IMR-90 (cell line): ENCODE data around the gene CXCR6. TPM values are rescaled to one million over a fixed set of nuclear protein-coding genes. Genes with fewer than 3 reads are reported as not detected.

Source experiments
- ATAC-seq: fragments of 200-7000 bp; cut with Tn5 transposase; 2 replicates; pipeline ENCODE4 v1.9.1; 2020; ENCODE audit warnings: low read depth, mild to moderate bottlenecking, moderate library complexity
- BruUV-seq: library from RNA; stranded (reverse); fragments of 400-500 nt; replicated peaks from 2 replicates; lab custom pipeline; 2021; lab: Mats Ljungman, UMichigan
- CTCF ChIA-PET: fragments of 300-600 bp; formaldehyde crosslinking; extraction: SDS; loops from one replicate; lab custom pipeline; 2021; ENCODE audit warnings: antibody characterized with exemption; lab: Yijun Ruan, JAX
- POLR2A ChIA-PET: fragments of 300-600 bp; sonication (Branson Sonifier 250); formaldehyde crosslinking; loops from one replicate; lab custom pipeline; 2022; ENCODE audit warnings: antibody characterized with exemption; ENCODE audit not compliant: unreplicated experiment; lab: Charles Lee
- DNase-seq: peaks from one replicate; pipeline ENCODE4 v3.0.0; 2013
- H2AFZ ChIP-seq: replicated peaks from 2 replicates; pipeline ENCODE3; 2013; ENCODE audit warnings: low read length, mild to moderate bottlenecking; ENCODE audit not compliant: poor library complexity
- H2AK5ac ChIP-seq: 2 replicates; pipeline ENCODE4 v1.6.1; 2013; ENCODE audit warnings: low read depth, low read length, inconsistent platforms
- H2AK9ac ChIP-seq: replicated peaks from 2 replicates; pipeline ENCODE3; 2013; ENCODE audit warnings: mild to moderate bottlenecking, low read depth, low read length, moderate library complexity; ENCODE audit not compliant: poor library complexity
- H2BK120ac ChIP-seq: 2 replicates; pipeline ENCODE4 v1.6.1; 2013; ENCODE audit warnings: low read depth, low read length, inconsistent platforms
- H2BK15ac ChIP-seq: 3 replicates; pipeline ENCODE4 v1.6.1; 2013; ENCODE audit warnings: low read depth, low read length, inconsistent platforms
- H2BK20ac ChIP-seq: 2 replicates; pipeline ENCODE4 v1.6.1; 2013; ENCODE audit warnings: low read depth, mild to moderate bottlenecking, inconsistent platforms, low read length, moderate library complexity
- H2BK5ac ChIP-seq: 2 replicates; pipeline ENCODE4 v1.6.1; 2013; ENCODE audit warnings: mild to moderate bottlenecking, low read depth, low read length, inconsistent platforms; ENCODE audit not compliant: poor library complexity, severe bottlenecking
- H3K14ac ChIP-seq: replicated peaks from 2 replicates; pipeline ENCODE4 v1.6.1; 2013; ENCODE audit warnings: low read depth, low read length, inconsistent platforms
- H3K18ac ChIP-seq: 2 replicates; pipeline ENCODE4 v1.6.1; 2013; ENCODE audit warnings: low read depth, low read length, control low read depth
- H3K23ac ChIP-seq: 2 replicates; pipeline ENCODE4 v1.6.1; 2013; ENCODE audit warnings: low read depth, low read length, inconsistent platforms
- H3K27ac ChIP-seq: 2 replicates; pipeline ENCODE4 v1.5.1; 2013; ENCODE audit warnings: mild to moderate bottlenecking, control low read depth, low read length; ENCODE audit not compliant: insufficient read depth
- H3K27me3 ChIP-seq: 2 replicates; pipeline ENCODE4 v1.6.1; 2013; ENCODE audit warnings: low read length; ENCODE audit not compliant: control insufficient read depth, insufficient read depth
- H3K36me3 ChIP-seq: 2 replicates; pipeline ENCODE4 v1.6.1; 2013; ENCODE audit warnings: low read length, mixed read lengths; ENCODE audit not compliant: control insufficient read depth, insufficient read depth
- H3K4ac ChIP-seq: 2 replicates; pipeline ENCODE4 v1.6.1; 2013; ENCODE audit warnings: low read depth, low read length, inconsistent platforms
- H3K4me1 ChIP-seq: 2 replicates; pipeline ENCODE4 v1.6.1; 2013; ENCODE audit warnings: low read length, mixed read lengths; ENCODE audit not compliant: control insufficient read depth, insufficient read depth
- H3K4me2 ChIP-seq: 2 replicates; pipeline ENCODE4 v1.6.1; 2013; ENCODE audit warnings: low read depth, mild to moderate bottlenecking, control low read depth, low read length, moderate library complexity
- H3K4me3 ChIP-seq: 2 replicates; pipeline ENCODE4 v1.5.1; 2013; ENCODE audit warnings: low read depth, mild to moderate bottlenecking, control low read depth, low read length, moderate library complexity; ENCODE audit not compliant: insufficient read depth
- H3K56ac ChIP-seq: 2 replicates; pipeline ENCODE4 v1.6.1; 2013; ENCODE audit warnings: low read length, inconsistent platforms; ENCODE audit not compliant: insufficient read depth; ENCODE audit errors: extremely low read depth
- H3K79me1 ChIP-seq, 2 experiments: 2 replicates each; pipeline ENCODE4 v1.6.1; 2013; ENCODE audit warnings: low read length in 2 of 2, inconsistent platforms in 1 of 2, low read depth in 1 of 2
- H3K9ac ChIP-seq: 2 replicates; pipeline ENCODE4 v1.6.1; 2013; ENCODE audit warnings: low read depth, low read length, control low read depth
- H3K9me1 ChIP-seq: 2 replicates; pipeline ENCODE4 v1.6.1; 2013; ENCODE audit warnings: low read length, inconsistent platforms; ENCODE audit not compliant: insufficient read depth
- H3K9me3 ChIP-seq: 2 replicates; pipeline ENCODE4 v1.6.1; 2013; ENCODE audit warnings: low read length; ENCODE audit not compliant: control insufficient read depth, insufficient read depth
- H4K20me1 ChIP-seq: 2 replicates; pipeline ENCODE4 v1.6.1; 2013; ENCODE audit warnings: low read length, inconsistent platforms; ENCODE audit not compliant: insufficient read depth
- H4K5ac ChIP-seq: 2 replicates; pipeline ENCODE4 v1.6.1; 2013; ENCODE audit warnings: mild to moderate bottlenecking, low read depth, low read length, control low read depth
- H4K8ac ChIP-seq, 2 experiments: 2 replicates each; pipeline ENCODE4 v1.6.1; 2013; ENCODE audit warnings: low read depth in 2 of 2, low read length in 2 of 2, control low read depth in 1 of 2, inconsistent platforms in 1 of 2
- H4K91ac ChIP-seq: 2 replicates; pipeline ENCODE4 v1.6.1; 2013; ENCODE audit warnings: low read depth, low read length, inconsistent platforms; ENCODE audit not compliant: insufficient read depth
- CEBPB ChIP-seq: IDR thresholded peaks from 2 replicates; pipeline ENCODE4 v1.6.1; 2012; ENCODE audit warnings: low read depth, low read length, improper control_type of control experiment
- CHD1 ChIP-seq: IDR thresholded peaks from 2 replicates; pipeline ENCODE4 v1.6.1; 2012; ENCODE audit warnings: low read depth, low read length, improper control_type of control experiment
- CTCF ChIP-seq: conservative IDR thresholded peaks from 2 replicates; pipeline ENCODE4 v1.5.1; 2012; ENCODE audit warnings: mild to moderate bottlenecking, low read depth, low read length, improper control_type of control experiment
- ELK1 ChIP-seq: fragments of 150-350 bp; IDR thresholded peaks from 2 replicates; pipeline ENCODE4 v1.6.1; 2016; ENCODE audit warnings: low read depth, mild to moderate bottlenecking, low read length, moderate library complexity, borderline replicate concordance
- FOS ChIP-seq: fragments of 150-350 bp; IDR thresholded peaks from 2 replicates; pipeline ENCODE4 v1.6.1; 2016; ENCODE audit warnings: low read depth, low read length
- MAFK ChIP-seq: IDR thresholded peaks from 2 replicates; pipeline ENCODE4 v1.6.1; 2012; ENCODE audit warnings: low read depth, low read length, improper control_type of control experiment
- MAZ ChIP-seq: IDR thresholded peaks from 2 replicates; pipeline ENCODE4 v1.6.1; 2012; ENCODE audit warnings: low read depth, mild to moderate bottlenecking, low read length, improper control_type of control experiment, moderate library complexity, borderline replicate concordance
- MXI1 ChIP-seq: IDR thresholded peaks from 2 replicates; pipeline ENCODE4 v1.6.1; 2012; ENCODE audit warnings: low read depth, mild to moderate bottlenecking, low read length, moderate library complexity, borderline replicate concordance
- NFE2L2 ChIP-seq: fragments of 150-350 bp; IDR thresholded peaks from 2 replicates; pipeline ENCODE4 v1.6.1; 2016; ENCODE audit warnings: low read depth, mild to moderate bottlenecking, low read length
- POLR2A ChIP-seq: IDR thresholded peaks from 2 replicates; pipeline ENCODE4 v1.6.1; 2012; ENCODE audit warnings: mild to moderate bottlenecking, low read depth, low read length
- RAD21 ChIP-seq: IDR thresholded peaks from 2 replicates; pipeline ENCODE4 v1.6.1; 2012; ENCODE audit warnings: low read length, improper control_type of control experiment
- RCOR1 ChIP-seq: IDR thresholded peaks from 2 replicates; pipeline ENCODE4 v1.6.1; 2012; ENCODE audit warnings: mild to moderate bottlenecking, low read length, improper control_type of control experiment; ENCODE audit not compliant: insufficient replicate concordance
- RFX5 ChIP-seq: IDR thresholded peaks from 2 replicates; pipeline ENCODE4 v1.8.0; 2012; ENCODE audit warnings: low read depth, mild to moderate bottlenecking, low read length, moderate library complexity
- SMC3 ChIP-seq: fragments of 150-350 bp; IDR thresholded peaks from 2 replicates; pipeline ENCODE4 v1.6.1; 2016; ENCODE audit warnings: low read depth, mild to moderate bottlenecking, antibody characterized with exemption, low read length, moderate library complexity
- USF2 ChIP-seq: fragments of 150-350 bp; IDR thresholded peaks from 2 replicates; pipeline ENCODE4 v1.6.1; 2017; ENCODE audit warnings: mild to moderate bottlenecking, antibody characterized with exemption, low read length, low read depth
- WGBS, 2 experiments: methylation state at CpG; one replicate each; pipeline versions ENCODE4 v1.1.5 to v1.1.7; 2013; ENCODE audit warnings: missing lambda C conversion rate in 2 of 2; ENCODE audit not compliant: insufficient read length in 1 of 2; ENCODE audit errors: extremely low coverage in 2 of 2; 5-methylcytosine and 5-hydroxymethylcytosine counted together
- dilution Hi-C: fragments of 300-500 bp; cut with HindIII; formaldehyde crosslinking; loops from one replicate; pipeline ENCODE4 v1.14.3; 2018; ENCODE audit warnings: low sequenced_read_pairs; ENCODE audit not compliant: unreplicated experiment
- in situ Hi-C: fragments of 300-500 bp; cut with MboI; formaldehyde crosslinking; loops from 3 replicates; pipeline ENCODE4 v1.14.3; 2019; ENCODE audit warnings: low sequenced_read_pairs, inconsistent platforms, mixed read lengths
- intact Hi-C: fragments of 100-400 bp; cut with micrococcal nuclease; formaldehyde crosslinking; loops from 2 replicates; pipeline ENCODE4 v1.10.0; 2022
- polyA plus RNA-seq, 3 experiments: library from polyadenylated mRNA; depleted of rRNA; stranded (reverse); fragments of >200 nt; gene quantifications; 2 replicates each; pipeline ENCODE4 v1.2.3, GENCODE V29; 2012; ENCODE audit warnings: low replicate concordance in 1 of 3
- total RNA-seq: library from RNA; depleted of rRNA; stranded (reverse); fragments of >200 nt; gene quantifications from 2 replicates; pipeline ENCODE4 v1.2.3, GENCODE V29; 2012

The CXCR6 gene
- total and polyA plus RNA-seq, 2 of the 4 experiments (the other 2 are of a cell fraction), result not detected

- in situ Hi-C loops, result no loop called here
- TF ChIP-seq SMC3 (no peak), RAD21 (no peak; the same call in none of the 2 replicates), NFE2L2 (no peak), MXI1 (no peak), POLR2A (no peak), MAFK (0 out of 2 replicates have a peak, but pooled peaks have one; percentile 16), FOS (peak; percentile 75; the same call in 1 of the 2 replicates), RCOR1 (no peak), CHD1 (no peak), CEBPB (peak; percentile 66), CTCF (no peak), RFX5 (no peak), USF2 (no peak), ELK1 (no peak), MAZ (peak; percentile 55)
Observed at GRCh38 chr3:45915518-45916231, 27.6 kb upstream of the CXCR6 start.

More at GRCh38 chr3:45915518-45916231, 27.6 kb upstream of the CXCR6 start:
- H4K8ac ChIP-seq, result no peak overlapping the region
- H3K23ac ChIP-seq, result no peak overlapping the region
- H3K79me1 ChIP-seq, result no peaks in the 10 kb centered on the region
- no peaks in the 10 kb centered on the region for H3K9me3 ChIP-seq
- ATAC-seq, result peak; percentile 87
- no peaks in the 10 kb centered on the region for H4K20me1 ChIP-seq
- H3K18ac ChIP-seq, result no peak overlapping the region
- no peaks in the 10 kb centered on the region for H3K27me3 ChIP-seq
- intact Hi-C loops, result no loop called here
- H2BK20ac ChIP-seq, result no peak overlapping the region
- peaks cover 6% of the 10 kb centered on the region for H3K4me1 ChIP-seq
- no peak overlapping the region for H3K9ac ChIP-seq
- ChIA-PET CTCF (interaction anchor here (0.6 kb wide), 1 partner anchor 1162 kb away, joined by 5 read pairs; no protein-coding TSS in a partner anchor), POLR2A (no interaction called here)
- no peak overlapping the region for H3K4ac ChIP-seq
- no peak overlapping the region for H4K5ac ChIP-seq
- dilution Hi-C loops, result no loop called here
- H3K4me3 ChIP-seq, result no peak overlapping the region
- no peak overlapping the region for H4K91ac ChIP-seq
- no peak overlapping the region for H3K27ac ChIP-seq
- no peak overlapping the region for H2AK5ac ChIP-seq
- DNase-seq, result peak; percentile 94
- no peak overlapping the region for H2BK120ac ChIP-seq
- no CpG with 5 or more reads among the region's 13 CpGs for WGBS, 2 experiments
- peak overlapping the region; percentile 34 for H2AK9ac ChIP-seq
- no peak overlapping the region; the same call in 2 of the 3 replicates for H2BK15ac ChIP-seq
- no peak overlapping the region for H2BK5ac ChIP-seq
- H3K56ac ChIP-seq, result no peak overlapping the region
- H3K4me2 ChIP-seq, result peak overlapping the region; percentile 50
- H3K9me1 ChIP-seq, result no peaks in the 10 kb centered on the region; the same call in 1 of the 2 replicates
- no peak overlapping the region; the same call in 1 of the 2 replicates for H3K14ac ChIP-seq
- no TSS peak for BruUV-seq
- peaks cover 4% of the 10 kb centered on the region for H3K36me3 ChIP-seq
- H2AFZ ChIP-seq, result peak overlapping the region; percentile 26
